HUES6 (cell line): ENCODE results near the gene AGBL1.
"Not testable (repeated sequence)": the region's sequence is repeated elsewhere in the genome, so short reads cannot be mapped to it uniquely, and the experiment has no call there.

Source experiments
- H3K27ac ChIP-seq: 2 replicates; pipeline ENCODE4 v1.7.0; 2013; ENCODE audit warnings: low read depth, mild to moderate bottlenecking, low read length, inconsistent platforms
- H3K27me3 ChIP-seq: 2 replicates; pipeline ENCODE4 v1.6.1; 2013; ENCODE audit warnings: low read length; ENCODE audit not compliant: control insufficient read depth, insufficient read depth
- H3K36me3 ChIP-seq: 2 replicates; pipeline ENCODE4 v1.6.1; 2013; ENCODE audit warnings: low read length; ENCODE audit not compliant: control insufficient read depth, insufficient read depth
- H3K4me1 ChIP-seq: 2 replicates; pipeline ENCODE4 v1.6.1; 2013; ENCODE audit warnings: low read length; ENCODE audit not compliant: control insufficient read depth, insufficient read depth
- H3K4me3 ChIP-seq: 2 replicates; pipeline ENCODE4 v1.5.1; 2013; ENCODE audit warnings: low read depth, low read length
- H3K9ac ChIP-seq: one replicate; pipeline ENCODE4 v1.6.1; 2013; ENCODE audit warnings: mild to moderate bottlenecking, low read length
- H3K9me3 ChIP-seq: 2 replicates; pipeline ENCODE4 v1.6.1; 2013; ENCODE audit warnings: low read depth, low read length; ENCODE audit not compliant: control insufficient read depth, insufficient read depth

AGBL1 gene

DNA sequence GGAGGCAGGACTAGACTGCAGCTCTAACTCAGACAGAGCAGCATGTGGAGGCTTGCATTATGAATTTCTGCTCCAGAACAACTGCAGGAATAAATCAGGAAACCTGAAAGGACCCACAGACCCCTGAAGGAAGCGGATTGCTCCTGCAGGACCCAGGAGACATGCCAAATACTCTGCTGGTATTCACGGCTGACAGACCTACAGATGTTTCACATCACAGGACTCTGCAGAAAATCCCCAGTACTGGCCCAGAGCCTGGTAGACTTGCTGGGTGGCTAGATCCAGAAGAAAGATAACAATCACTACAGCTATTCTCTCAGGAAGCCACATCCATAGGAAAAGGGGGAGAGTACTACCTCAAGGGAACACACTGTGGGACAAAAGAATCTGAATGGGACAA lies 942.1 kb downstream of the AGBL1 start:
- Histone ChIP-seq H3K27ac (no peak overlapping the region), H3K9ac (no peak overlapping the region), H3K27me3 (no peaks in the 10 kb centered on the region), H3K36me3 (no peaks in the 10 kb centered on the region), H3K9me3 (peaks cover 3% of the 10 kb centered on the region; the same call in 1 of the 2 replicates), H3K4me3 (no peak overlapping the region), H3K4me1 (no peaks in the 10 kb centered on the region)

DNA sequence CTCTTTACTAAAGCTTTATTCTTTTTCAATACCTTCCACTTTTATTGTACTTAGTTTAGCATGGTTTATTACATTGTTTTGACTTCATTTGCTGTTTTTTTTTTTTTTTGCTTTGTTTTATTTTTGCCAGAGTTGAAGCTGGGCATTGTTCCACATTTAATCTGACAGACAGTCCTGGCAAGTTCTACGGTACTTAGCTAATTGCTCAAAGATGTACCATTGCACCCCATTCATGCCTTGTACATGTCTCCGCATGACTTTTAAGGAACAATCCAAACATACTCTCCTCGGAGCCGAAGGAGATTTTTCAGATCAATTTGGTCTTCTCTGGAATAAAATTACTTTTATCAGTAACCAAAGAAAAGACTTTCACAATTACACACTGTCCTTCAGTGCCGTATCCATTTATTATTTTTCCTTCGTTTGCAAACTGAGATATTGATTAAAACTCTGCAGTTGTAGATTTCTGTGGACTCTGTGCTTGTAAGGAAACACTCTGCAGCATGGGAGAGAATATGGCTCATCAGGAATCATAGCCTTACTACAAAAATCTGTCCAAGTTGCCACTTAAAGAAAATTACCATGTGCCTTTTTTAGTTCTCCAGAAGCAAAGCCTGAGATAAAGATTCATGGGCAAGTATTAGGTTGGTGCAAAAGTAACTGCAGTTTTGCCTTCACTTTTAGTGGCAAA lies 952.0 kb downstream of the AGBL1 start:
- Histone ChIP-seq H3K36me3 (no peaks in the 10 kb centered on the region), H3K9ac (no peak overlapping the region), H3K4me1 (peaks cover 13% of the 10 kb centered on the region), H3K27me3 (no peaks in the 10 kb centered on the region), H3K4me3 (no peak overlapping the region), H3K27ac (no peak overlapping the region; the same call in 1 of the 2 replicates), H3K9me3 (peaks cover 4% of the 10 kb centered on the region)

DNA sequence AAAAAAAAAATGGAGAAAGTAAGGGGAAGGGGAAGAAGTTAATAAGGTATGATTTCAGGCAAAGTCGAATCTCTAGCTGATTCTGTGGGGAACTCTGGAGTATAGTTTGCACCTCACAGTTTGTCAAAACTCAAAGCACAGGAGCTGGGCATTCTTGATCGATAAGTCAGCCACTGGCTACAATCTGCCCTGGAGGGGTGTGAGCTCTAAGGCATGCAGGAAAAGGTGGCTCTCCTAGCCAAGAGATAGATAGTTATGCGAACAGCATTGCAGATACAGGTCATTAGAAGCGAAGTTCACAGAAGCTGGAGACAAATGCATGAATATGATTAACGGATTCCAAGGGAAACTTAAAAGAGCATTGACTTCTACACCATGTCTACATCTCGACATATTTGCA lies 952.6 kb downstream of the AGBL1 start:
- H3K27ac ChIP-seq = no peak overlapping the region; the same call in 1 of the 2 replicates
- H3K9me3 ChIP-seq = peaks cover 4% of the 10 kb centered on the region
- peaks cover 13% of the 10 kb centered on the region for H3K4me1 ChIP-seq
- no peaks in the 10 kb centered on the region for H3K27me3 ChIP-seq
- no peak overlapping the region for H3K9ac ChIP-seq
- H3K36me3 ChIP-seq = no peaks in the 10 kb centered on the region
- no peak overlapping the region for H3K4me3 ChIP-seq

DNA sequence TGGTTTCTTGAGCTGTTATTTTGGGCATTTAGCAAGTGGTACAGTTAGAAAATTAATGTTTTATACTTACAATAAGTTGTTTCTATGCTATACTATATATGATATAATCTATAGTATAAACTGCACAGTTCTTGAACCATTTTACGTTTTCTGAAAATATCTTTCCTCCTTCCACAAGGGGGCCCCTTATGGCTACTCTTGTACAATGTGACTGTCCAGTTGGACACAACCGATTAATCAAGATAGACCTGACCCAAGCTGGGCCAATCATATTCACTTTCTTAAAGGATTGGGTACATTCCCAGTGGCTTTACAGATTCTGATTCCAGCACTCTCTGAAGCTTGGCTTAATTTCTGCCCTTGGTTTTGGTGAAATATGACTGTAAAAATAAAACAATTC lies 953.4 kb downstream of the AGBL1 start:
- Histone ChIP-seq H3K27me3 (no peaks in the 10 kb centered on the region), H3K4me1 (peaks cover 16% of the 10 kb centered on the region), H3K9me3 (no peaks in the 10 kb centered on the region), H3K9ac (no peak overlapping the region), H3K4me3 (no peak overlapping the region), H3K27ac (no peak overlapping the region), H3K36me3 (no peaks in the 10 kb centered on the region)

DNA sequence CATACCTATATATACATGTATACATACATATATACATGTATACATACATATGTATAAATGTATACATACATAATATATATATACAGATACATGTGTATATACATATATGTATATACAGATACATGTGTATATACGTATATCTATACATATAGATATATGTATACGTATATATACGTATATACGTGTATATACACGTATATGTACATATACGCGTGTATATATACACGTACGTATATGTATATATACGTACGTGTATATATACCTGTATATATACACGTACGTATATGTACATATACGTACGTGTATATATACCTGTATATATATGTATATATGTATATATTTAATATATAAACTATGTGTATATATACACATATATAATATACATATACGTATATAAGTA lies 955.2 kb downstream of the AGBL1 start:
- no peak overlapping the region for H3K9ac ChIP-seq
- peaks cover 19% of the 10 kb centered on the region for H3K4me1 ChIP-seq
- H3K9me3 ChIP-seq = no peaks in the 10 kb centered on the region
- H3K36me3 ChIP-seq = no peaks in the 10 kb centered on the region
- H3K27me3 ChIP-seq = no peaks in the 10 kb centered on the region
- no peak overlapping the region for H3K4me3 ChIP-seq
- H3K27ac ChIP-seq = no peak overlapping the region

DNA sequence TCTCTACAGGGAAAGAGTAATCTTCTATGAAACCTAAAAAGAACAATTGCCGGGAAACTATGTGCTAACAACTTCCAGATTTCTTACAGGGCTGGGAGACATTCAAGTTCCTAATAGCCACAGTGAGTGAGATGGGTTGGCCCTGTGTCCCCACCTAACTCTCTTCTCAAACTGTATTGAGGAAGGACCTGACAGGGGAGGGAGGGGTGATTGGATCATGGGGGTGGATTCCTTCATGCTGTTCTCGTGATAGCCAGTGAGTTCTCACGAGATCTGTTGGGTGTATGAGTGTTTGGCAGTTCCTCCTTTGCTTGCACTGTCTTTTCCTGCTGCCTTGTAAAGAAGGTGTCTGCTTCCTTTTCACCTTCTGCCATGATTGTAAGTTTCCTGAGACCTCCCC lies 958.7 kb downstream of the AGBL1 start:
- Histone ChIP-seq H3K9ac (peak overlapping the region; percentile 10), H3K9me3 (no peaks in the 10 kb centered on the region), H3K36me3 (no peaks in the 10 kb centered on the region), H3K4me1 (peaks cover 9% of the 10 kb centered on the region; the same call in 1 of the 2 replicates), H3K4me3 (no peak overlapping the region), H3K27ac (no peak overlapping the region), H3K27me3 (no peaks in the 10 kb centered on the region)

DNA sequence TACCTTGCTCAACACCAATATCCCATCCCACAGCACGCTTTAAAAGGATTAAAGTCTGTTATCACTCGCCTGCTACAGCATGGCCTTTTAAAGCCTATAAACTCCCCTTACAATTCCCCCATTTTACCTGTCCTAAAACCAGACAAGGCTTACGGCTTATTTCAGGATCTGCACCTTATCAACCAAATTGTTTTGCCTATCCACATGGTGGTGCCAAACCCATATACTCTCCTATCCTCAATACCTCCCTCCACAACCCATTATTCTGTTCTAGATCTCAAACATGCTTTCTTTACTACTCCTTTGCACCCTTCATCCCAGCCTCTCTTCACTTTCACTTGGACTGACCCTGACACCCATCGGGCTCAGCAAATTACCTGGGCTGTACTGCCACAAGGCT lies 962.9 kb downstream of the AGBL1 start:
- H3K9me3 ChIP-seq, H3K4me1 ChIP-seq, H3K36me3 ChIP-seq, H3K4me3 ChIP-seq, H3K27me3 ChIP-seq, H3K9ac ChIP-seq, H3K27ac ChIP-seq: not testable (repeated sequence)

DNA sequence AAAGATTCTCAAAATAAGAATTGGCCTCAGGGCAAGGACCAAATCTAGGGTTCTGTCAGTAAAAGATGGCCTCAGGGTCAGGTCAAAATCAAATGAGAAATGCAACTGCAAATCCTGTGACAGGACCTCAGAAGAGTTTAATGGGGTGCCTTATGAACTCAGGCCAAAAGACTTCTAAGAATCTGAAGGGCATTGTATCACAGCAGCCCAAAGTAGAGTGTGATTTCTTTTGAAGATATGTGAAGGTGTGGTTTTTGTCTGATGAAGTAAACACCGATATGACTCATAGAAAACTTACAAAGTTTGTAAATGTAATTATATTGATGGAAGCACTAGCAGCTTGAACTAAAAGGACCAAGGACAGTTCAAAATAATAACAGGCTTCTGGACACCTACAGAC lies 966.1 kb downstream of the AGBL1 start:
- H3K27ac ChIP-seq = peak overlapping the region; percentile 33; the same call in 1 of the 2 replicates
- no peaks in the 10 kb centered on the region for H3K27me3 ChIP-seq
- no peaks in the 10 kb centered on the region for H3K4me1 ChIP-seq
- H3K9ac ChIP-seq = no peak overlapping the region
- no peaks in the 10 kb centered on the region for H3K36me3 ChIP-seq
- H3K4me3 ChIP-seq = no peak overlapping the region
- H3K9me3 ChIP-seq = no peaks in the 10 kb centered on the region

DNA sequence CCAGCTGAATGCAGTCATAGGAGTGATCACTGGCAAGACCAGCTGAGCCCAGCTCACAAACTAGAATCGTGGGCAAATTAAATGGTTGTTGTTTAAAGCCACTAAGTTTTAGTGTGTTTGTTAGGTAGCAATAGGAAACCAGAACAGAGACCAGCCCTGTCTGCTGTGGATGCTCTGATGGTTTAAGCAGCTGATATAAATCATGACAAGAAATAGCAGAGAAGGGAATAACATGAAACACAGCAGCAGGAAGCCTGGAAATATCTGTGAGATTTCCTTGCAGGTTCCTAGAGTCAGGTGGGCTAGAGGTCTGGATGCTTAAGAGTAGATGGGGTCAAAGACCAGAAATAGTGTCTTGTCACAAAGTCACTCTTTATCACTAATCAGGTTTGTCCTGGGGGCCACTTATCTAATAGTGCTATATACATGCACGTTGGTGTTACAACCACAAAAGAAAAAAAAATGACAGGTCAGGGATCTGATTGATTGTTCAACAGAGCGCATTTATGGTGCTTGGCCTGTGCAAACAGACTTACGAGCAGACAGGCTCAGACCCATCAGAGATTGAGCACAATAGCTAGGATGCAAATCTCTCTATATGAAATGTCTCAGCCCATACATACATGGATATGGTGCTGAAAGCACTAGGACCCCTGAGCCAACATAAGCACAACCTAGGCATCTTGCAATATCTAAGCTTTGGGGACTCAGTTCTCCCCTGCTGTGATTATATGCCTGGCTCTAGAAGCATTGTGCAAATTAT lies 967.7 kb downstream of the AGBL1 start:
- Histone ChIP-seq H3K36me3 (no peaks in the 10 kb centered on the region), H3K9ac (no peak overlapping the region), H3K9me3 (no peaks in the 10 kb centered on the region), H3K4me1 (no peaks in the 10 kb centered on the region), H3K27ac (no peak overlapping the region), H3K4me3 (no peak overlapping the region), H3K27me3 (no peaks in the 10 kb centered on the region)
